ENCODE data around the gene MOBP.

DNA sequence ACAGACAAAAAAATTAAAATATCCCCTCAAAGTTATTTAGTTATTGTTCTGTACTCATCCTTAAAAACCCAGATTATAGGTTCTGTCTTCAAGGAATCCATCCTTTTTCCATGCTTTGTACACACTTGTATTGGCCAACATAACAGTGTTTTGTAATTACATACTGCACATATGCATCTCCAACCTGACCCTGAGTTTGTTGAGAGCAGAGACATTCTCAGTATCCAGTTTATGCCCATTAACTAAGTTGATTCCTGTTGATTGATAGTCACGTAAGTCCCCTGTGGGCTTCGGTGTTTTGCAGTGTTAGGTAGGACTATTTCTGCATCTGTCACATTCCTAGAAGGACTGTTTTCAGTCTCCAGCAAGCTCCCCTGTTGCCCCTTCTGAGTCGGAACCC lies 33.6 kb downstream of the MOBP start:
- TF ChIP-seq EP300 (IDR thresholded peaks at IDR 0.05) (no peak), CTCF (IDR thresholded peaks at IDR 0.05) (no peak)
